ENCODE data around the gene RDH5. TPM values are rescaled to one million over a fixed set of nuclear protein-coding genes. Genes with fewer than 3 reads are reported as not detected.

Gene RDH5
- total RNA-seq: 27.7 and 32.2 TPM in 2 replicates

DNA sequence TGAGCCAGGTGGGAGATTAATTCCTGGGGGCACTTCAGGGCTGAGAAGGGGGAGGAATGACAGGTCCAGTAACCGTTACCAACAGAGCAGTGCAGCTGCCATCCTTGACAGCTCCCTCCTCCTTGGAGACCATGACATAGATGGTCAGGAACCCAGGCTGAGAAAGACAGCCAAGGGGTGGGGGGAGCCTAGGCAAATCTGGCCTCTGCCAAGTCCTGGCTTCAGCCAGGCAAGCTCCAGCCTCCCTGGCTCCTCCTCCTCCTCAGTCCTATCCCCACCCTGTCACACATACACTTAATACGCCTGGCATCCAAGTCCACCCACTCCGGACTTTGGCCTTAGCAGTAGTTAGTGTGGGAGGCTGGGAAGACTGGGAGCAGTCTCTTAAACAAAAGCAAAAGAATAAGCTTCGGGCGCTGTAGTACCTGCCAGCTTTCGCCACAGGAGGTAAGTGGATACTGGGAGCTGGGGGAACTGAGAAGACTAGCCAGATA is at the start of gene RDH5:
Gene RDH5 (plus strand): TSS at position 323 of the 494 bp plus-strand sequence. CDS start 792 bp downstream, outside the sequence.
- Histone ChIP-seq H3K27me3 (ENCODE audit: insufficient read depth, low read length) (no peaks in the 10 kb centered on the region), H3K27ac (ENCODE audit: low read depth, low read length) (peak within 1 kb of the TSS; percentile 82), H3K4me2 (ENCODE audit: insufficient read depth, low read length) (peak within 1 kb of the TSS; percentile 83), H4K20me1 (ENCODE audit: insufficient read depth, low read length) (peaks cover 24% of the 10 kb centered on the region), H3K4me3 (ENCODE audit: insufficient read depth, low read length) (peak within 1 kb of the TSS; percentile 63), H3K9me3 (ENCODE audit: low read depth, low read length) (no peaks in the 10 kb centered on the region), H2AFZ (ENCODE audit: low read length) (no peak within 1 kb of the TSS), H3K4me1 (ENCODE audit: insufficient read depth, low read length) (peaks cover 76% of the 10 kb centered on the region), H3K79me2 (ENCODE audit: insufficient read depth, low read length) (peaks cover 17% of the 10 kb centered on the region), H3K36me3 (ENCODE audit: insufficient read depth, low read length) (peaks cover 22% of the 10 kb centered on the region)
- peak; percentile 98 for DNase-seq (ENCODE audit: insufficient read length, low spot score, missing footprints)
- TF ChIP-seq, protein P1, sequence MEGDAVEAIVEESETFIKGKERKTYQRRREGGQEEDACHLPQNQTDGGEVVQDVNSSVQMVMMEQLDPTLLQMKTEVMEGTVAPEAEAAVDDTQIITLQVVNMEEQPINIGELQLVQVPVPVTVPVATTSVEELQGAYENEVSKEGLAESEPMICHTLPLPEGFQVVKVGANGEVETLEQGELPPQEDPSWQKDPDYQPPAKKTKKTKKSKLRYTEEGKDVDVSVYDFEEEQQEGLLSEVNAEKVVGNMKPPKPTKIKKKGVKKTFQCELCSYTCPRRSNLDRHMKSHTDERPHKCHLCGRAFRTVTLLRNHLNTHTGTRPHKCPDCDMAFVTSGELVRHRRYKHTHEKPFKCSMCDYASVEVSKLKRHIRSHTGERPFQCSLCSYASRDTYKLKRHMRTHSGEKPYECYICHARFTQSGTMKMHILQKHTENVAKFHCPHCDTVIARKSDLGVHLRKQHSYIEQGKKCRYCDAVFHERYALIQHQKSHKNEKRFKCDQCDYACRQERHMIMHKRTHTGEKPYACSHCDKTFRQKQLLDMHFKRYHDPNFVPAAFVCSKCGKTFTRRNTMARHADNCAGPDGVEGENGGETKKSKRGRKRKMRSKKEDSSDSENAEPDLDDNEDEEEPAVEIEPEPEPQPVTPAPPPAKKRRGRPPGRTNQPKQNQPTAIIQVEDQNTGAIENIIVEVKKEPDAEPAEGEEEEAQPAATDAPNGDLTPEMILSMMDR (IDR thresholded peaks at IDR 0.05; ENCODE audit: extremely low read depth, low read depth, low read length): no peak

- H3K27me3 ChIP-seq (ENCODE audit: insufficient read depth, low read length): peaks cover 6% of the 10 kb centered on the region
- no peaks in the 10 kb centered on the region for H3K9me3 ChIP-seq (ENCODE audit: low read depth, low read length)
- no peak overlapping the region for H2AFZ ChIP-seq (ENCODE audit: low read length)
- TF ChIP-seq, protein P1 (IDR thresholded peaks at IDR 0.05; ENCODE audit: extremely low read depth, low read depth, low read length): no peak
- H3K4me1 ChIP-seq (ENCODE audit: insufficient read depth, low read length): no peaks in the 10 kb centered on the region
- H4K20me1 ChIP-seq (ENCODE audit: insufficient read depth, low read length): no peaks in the 10 kb centered on the region
- no peak overlapping the region for H3K4me3 ChIP-seq (ENCODE audit: insufficient read depth, low read length)
- no peak overlapping the region for H3K4me2 ChIP-seq (ENCODE audit: insufficient read depth, low read length)
- no peaks in the 10 kb centered on the region for H3K36me3 ChIP-seq (ENCODE audit: insufficient read depth, low read length)
- H3K79me2 ChIP-seq (ENCODE audit: insufficient read depth, low read length): no peaks in the 10 kb centered on the region
- DNase-seq (ENCODE audit: insufficient read length, low spot score, missing footprints): no peak
- H3K27ac ChIP-seq (ENCODE audit: low read depth, low read length): no peak overlapping the region
These were observed 48.4 kb upstream of the RDH5 start for GRCh38 chr12:55671746-55672145.

DNA sequence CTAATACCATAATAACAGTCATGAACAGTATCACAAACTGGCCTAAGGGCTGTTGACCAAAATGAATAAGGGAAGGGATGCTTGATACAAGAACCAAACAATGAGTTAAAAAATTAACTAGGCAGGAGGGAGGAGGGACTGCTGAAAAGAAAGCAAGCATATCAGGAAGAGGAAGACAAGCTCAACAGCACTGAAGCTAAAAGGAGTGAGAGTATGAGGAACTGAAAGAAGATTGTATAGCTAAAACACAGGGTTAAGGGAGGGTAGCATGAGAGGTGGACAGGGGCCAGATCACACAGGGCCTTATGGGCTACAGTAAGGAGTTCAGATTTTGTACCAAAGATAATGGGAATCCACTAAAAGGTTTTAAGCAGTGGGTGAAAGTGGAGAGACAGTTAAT is 46.6 kb upstream of the RDH5 start:
- no peak overlapping the region for H3K4me2 ChIP-seq (ENCODE audit: insufficient read depth, low read length)
- H3K27ac ChIP-seq (ENCODE audit: low read depth, low read length): no peak overlapping the region
- H3K4me3 ChIP-seq (ENCODE audit: insufficient read depth, low read length): no peak overlapping the region
- H3K4me1 ChIP-seq (ENCODE audit: insufficient read depth, low read length): no peaks in the 10 kb centered on the region
- TF ChIP-seq, protein P1 (IDR thresholded peaks at IDR 0.05; ENCODE audit: extremely low read depth, low read depth, low read length): no peak
- H4K20me1 ChIP-seq (ENCODE audit: insufficient read depth, low read length): no peaks in the 10 kb centered on the region
- no peak overlapping the region for H2AFZ ChIP-seq (ENCODE audit: low read length)
- peaks cover 6% of the 10 kb centered on the region for H3K27me3 ChIP-seq (ENCODE audit: insufficient read depth, low read length)
- H3K36me3 ChIP-seq (ENCODE audit: insufficient read depth, low read length): no peaks in the 10 kb centered on the region
- H3K9me3 ChIP-seq (ENCODE audit: low read depth, low read length): no peaks in the 10 kb centered on the region
- H3K79me2 ChIP-seq (ENCODE audit: insufficient read depth, low read length): no peaks in the 10 kb centered on the region
- DNase-seq (ENCODE audit: insufficient read length, low spot score, missing footprints): peak; percentile 60

- DNase-seq (ENCODE audit: insufficient read length, low spot score, missing footprints): no peak
- Histone ChIP-seq H4K20me1 (ENCODE audit: insufficient read depth, low read length) (no peaks in the 10 kb centered on the region), H3K4me2 (ENCODE audit: insufficient read depth, low read length) (no peak overlapping the region), H3K79me2 (ENCODE audit: insufficient read depth, low read length) (no peaks in the 10 kb centered on the region), H3K36me3 (ENCODE audit: insufficient read depth, low read length) (no peaks in the 10 kb centered on the region), H3K9me3 (ENCODE audit: low read depth, low read length) (no peaks in the 10 kb centered on the region), H3K4me1 (ENCODE audit: insufficient read depth, low read length) (no peaks in the 10 kb centered on the region), H3K27me3 (ENCODE audit: insufficient read depth, low read length) (peaks cover 6% of the 10 kb centered on the region), H2AFZ (ENCODE audit: low read length) (no peak overlapping the region), H3K4me3 (ENCODE audit: insufficient read depth, low read length) (no peak overlapping the region), H3K27ac (ENCODE audit: low read depth, low read length) (no peak overlapping the region)
- TF ChIP-seq, protein P1 (IDR thresholded peaks at IDR 0.05; ENCODE audit: extremely low read depth, low read depth, low read length): no peak
These were observed 44.5 kb upstream of the RDH5 start for GRCh38 chr12:55675666-55676065.
